Uterus (tissue), 4 donors: ENCODE data around the gene BCL2L1. TPM values are rescaled to one million over a fixed set of nuclear protein-coding genes. Genes with fewer than 3 reads are reported as not detected.

Experiments
- DNase-seq, 2 donors: peaks; one replicate each; pipeline ENCODE4 v3.0.0-alpha.2; 2019 to 2020
- H3K27ac ChIP-seq, 2 donors: fragments of 200-600 bp; sonication (generic); 1 replicate in 1 of 2; 2 replicates in 1 of 2; pipeline ENCODE4 v1.5.1; 2016 to 2018
- H3K27me3 ChIP-seq, 2 donors: fragments of 200-600 bp; sonication (generic); one replicate each; pipeline ENCODE4 v1.5.1; 2018 to 2019; ENCODE audit warnings: control low read depth in 1 of 2
- H3K36me3 ChIP-seq, 2 donors: fragments of 200-600 bp; sonication (generic); one replicate each; pipeline ENCODE4 v1.5.1; 2019; ENCODE audit warnings: control low read depth in 1 of 2
- H3K4me1 ChIP-seq, 2 donors: fragments of 200-600 bp; sonication (generic); one replicate each; pipeline ENCODE4 v1.5.1; 2018 to 2019; ENCODE audit warnings: control low read depth in 1 of 2
- H3K4me3 ChIP-seq, 2 donors: fragments of 200-600 bp; sonication (generic); 1 replicate in 1 of 2; 2 replicates in 1 of 2; pipeline ENCODE4 v1.5.1; 2018 to 2019; ENCODE audit warnings: mild to moderate bottlenecking in 1 of 2
- H3K9me3 ChIP-seq, 2 donors: fragments of 200-600 bp; sonication (generic); one replicate each; pipeline ENCODE4 v1.5.1; 2019; ENCODE audit warnings: control low read depth in 1 of 2
- CTCF ChIP-seq, 4 experiments: fragments of 200-600 bp in 2 of 4; fragments of 450-650 bp in 2 of 4; sonication (generic) in 2 of 4; IDR thresholded peaks; one replicate each; pipeline ENCODE4 v1.5.1; 2016 to 2019; ENCODE audit warnings: antibody characterized with exemption in 4 of 4, mild to moderate bottlenecking in 2 of 4, moderate library complexity in 1 of 4
- POLR2A ChIP-seq, 2 donors: fragments of 450-650 bp; IDR thresholded peaks; one replicate each; pipeline ENCODE4 v1.6.1; 2016; ENCODE audit warnings: antibody characterized with exemption in 2 of 2, mild to moderate bottlenecking in 1 of 2, moderate library complexity in 1 of 2
- intact Hi-C: fragments of 100-400 bp; cut with DNase I; formaldehyde crosslinking; loops from one replicate; pipeline ENCODE4 v1.15.1; 2023; ENCODE audit warnings: low total_unique reads
- total RNA-seq, 4 donors: library from RNA; depleted of rRNA in 3 of 4; stranded (reverse); fragments of >200 nt in 3 of 4; gene quantifications; one replicate each; pipeline versions ENCODE4 v1.1.0 to v1.2.4, GENCODE V29; 2014 to 2023
- donor health status: DM: yes; HTN: yes; CAD: no.

The BCL2L1 gene
- total RNA-seq, 4 donors from 2014 or later: 35.0 to 113 (median 57.4) TPM

GRCh38 chr20:31719644-31720485 is 2.8 kb downstream of the BCL2L1 start:
- intact Hi-C loops: no loop called here
- no peaks in the 10 kb centered on the region for H3K27me3 ChIP-seq
- peaks cover 0 to 7% of the 10 kb centered on the region in 2 donors for H3K4me1 ChIP-seq
- H3K4me3 ChIP-seq: peak overlapping the region; percentile 75 to 90
- H3K9me3 ChIP-seq: no peaks in the 10 kb centered on the region
- no peaks in the 10 kb centered on the region for H3K36me3 ChIP-seq
- TF ChIP-seq POLR2A (IDR thresholded peaks at IDR 0.05): no peak
- no peak for TF ChIP-seq CTCF (IDR thresholded peaks at IDR 0.05)
- no peak for DNase-seq
- H3K27ac ChIP-seq: peak overlapping the region; percentile 98 to 99

- Histone ChIP-seq H3K4me1 (peaks cover 0 to 10% of the 10 kb centered on the region in 2 donors), H3K36me3 (no peaks in the 10 kb centered on the region), H3K27ac (peak overlapping the region; percentile 98 to 99), H3K4me3 (no peak overlapping the region), H3K27me3 (no peaks in the 10 kb centered on the region), H3K9me3 (no peaks in the 10 kb centered on the region)
- intact Hi-C loops: no loop called here
- TF ChIP-seq POLR2A (IDR thresholded peaks at IDR 0.05) (no peak), CTCF (IDR thresholded peaks at IDR 0.05) (no peak)
- no peak for DNase-seq
Measured at GRCh38 chr20:31718952-31719643, 3.6 kb downstream of the BCL2L1 start.

DNA sequence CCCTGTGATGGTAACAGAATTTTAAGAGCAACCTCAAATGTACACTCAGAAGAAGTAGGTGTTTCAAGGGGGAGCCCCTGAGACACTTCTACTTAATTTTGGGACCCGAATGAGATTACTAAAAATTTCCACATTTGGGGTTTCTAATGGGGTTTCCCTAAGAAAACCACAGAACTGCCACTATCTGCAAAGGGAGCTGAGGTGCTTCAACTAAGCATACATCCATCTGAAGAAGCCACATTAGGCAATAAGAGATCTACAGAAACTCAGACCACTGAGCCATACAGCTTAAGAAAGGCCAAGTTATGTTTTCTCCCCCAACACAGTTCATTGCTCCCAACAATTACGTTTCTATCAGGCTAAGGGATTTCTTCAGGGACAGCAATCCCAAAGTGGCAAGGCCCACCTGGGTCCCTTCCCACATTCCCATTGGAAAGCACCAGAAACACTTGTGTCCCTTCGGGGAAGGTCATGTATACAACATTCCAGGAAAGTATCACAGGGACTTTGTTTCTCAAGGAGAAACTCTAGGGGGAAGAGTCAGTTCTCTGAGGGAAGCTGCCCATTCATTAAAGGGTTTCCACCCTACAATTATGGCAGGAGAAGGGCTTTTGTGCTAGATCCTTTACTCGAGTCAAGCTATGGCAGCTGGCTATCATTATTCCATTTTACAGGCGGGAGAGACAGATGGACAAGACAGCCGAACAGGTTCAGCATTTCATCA is 5.0 kb downstream of the BCL2L1 start:
- H3K4me3 ChIP-seq: no peak overlapping the region
- H3K27ac ChIP-seq: peak overlapping the region; percentile 43 to 98
- intact Hi-C loops: no loop called here
- peaks cover 0 to 17% of the 10 kb centered on the region in 2 donors for H3K4me1 ChIP-seq
- H3K36me3 ChIP-seq: no peaks in the 10 kb centered on the region
- H3K27me3 ChIP-seq: no peaks in the 10 kb centered on the region
- H3K9me3 ChIP-seq: no peaks in the 10 kb centered on the region
- DNase-seq: no peak
- TF ChIP-seq POLR2A (IDR thresholded peaks at IDR 0.05) (no peak), CTCF (IDR thresholded peaks at IDR 0.05) (no peak)

- no peak overlapping the region for H3K4me3 ChIP-seq
- peaks cover 0 to 17% of the 10 kb centered on the region in 2 donors for H3K4me1 ChIP-seq
- DNase-seq: no peak
- intact Hi-C loops: no loop called here
- H3K9me3 ChIP-seq: no peaks in the 10 kb centered on the region
- no peaks in the 10 kb centered on the region for H3K27me3 ChIP-seq
- peak overlapping the region; percentile 43 to 98 for H3K27ac ChIP-seq
- no peaks in the 10 kb centered on the region for H3K36me3 ChIP-seq
- TF ChIP-seq POLR2A (IDR thresholded peaks at IDR 0.05) (no peak), CTCF (IDR thresholded peaks at IDR 0.05) (no peak)
Measured at GRCh38 chr20:31716818-31717477, 5.7 kb downstream of the BCL2L1 start.
